Measurements from ENCODE around the gene WDFY2. TPM values are rescaled to one million over a fixed set of nuclear protein-coding genes. Genes with fewer than 3 reads are reported as not detected.
A peak's percentile ranks its signal among the peaks of the same experiment; 100 is the strongest.

Gene WDFY2
- total RNA-seq, 2 donors from 2014 or later: 25.7 to 31.9 TPM

DNA sequence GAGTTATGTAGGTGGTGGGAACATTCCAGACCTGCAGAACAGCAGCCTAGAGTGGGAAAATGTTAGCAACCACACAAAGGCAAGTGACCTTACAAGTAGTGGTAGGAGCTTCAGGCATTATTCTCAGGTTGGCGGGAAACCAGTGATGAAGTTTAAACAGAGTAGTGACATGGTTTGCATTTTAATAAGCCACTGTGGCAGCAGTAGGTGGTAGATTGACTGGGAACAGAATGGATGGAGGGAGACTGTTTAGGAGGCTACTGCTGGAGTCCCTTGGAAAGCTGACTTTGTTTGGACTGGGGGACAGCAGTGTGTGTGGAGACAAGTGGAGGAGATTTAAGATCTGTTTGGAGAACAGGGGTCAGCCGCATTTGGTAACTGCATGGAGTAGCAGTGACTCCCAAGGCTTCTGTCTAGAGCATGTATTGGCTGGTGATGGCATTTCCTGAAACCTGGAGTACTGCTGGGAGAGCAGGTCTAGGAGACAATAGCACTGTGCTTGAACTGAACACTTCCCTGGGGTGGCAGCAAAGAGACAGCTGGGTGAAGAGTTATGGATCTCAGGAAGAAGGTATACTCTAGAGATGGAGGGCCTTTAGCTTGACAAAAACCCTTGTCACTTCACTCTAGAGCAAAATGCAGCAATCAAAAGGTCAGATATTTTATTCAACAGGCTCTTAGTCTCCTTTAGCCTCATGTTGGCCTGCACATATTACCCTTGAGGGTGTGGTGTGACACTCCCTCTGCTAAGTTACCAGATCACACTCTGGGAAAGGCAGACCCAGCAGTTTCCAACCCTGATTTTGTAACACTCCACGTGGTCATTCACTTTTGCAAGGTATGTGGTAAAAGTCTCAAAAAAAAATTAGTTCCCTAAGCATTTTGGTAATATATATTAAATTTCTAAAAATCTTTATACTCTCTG, 149.4 kb downstream of the WDFY2 start:
- DNase-seq: peak in 1 of 4 donors; percentile 45
- no peak overlapping the region for H3K4me3 ChIP-seq
- intact Hi-C loops (cut with DNase I): no loop called here
- H3K4me1 ChIP-seq: peaks cover 53% of the 10 kb centered on the region
- no peak for ATAC-seq
- H3K9me3 ChIP-seq: no peaks in the 10 kb centered on the region
- no peaks in the 10 kb centered on the region for H3K27me3 ChIP-seq
- WGBS, 2 donors: 69% methylated on average over 3 of the region's 3 CpGs
- TF ChIP-seq, protein P1, sequence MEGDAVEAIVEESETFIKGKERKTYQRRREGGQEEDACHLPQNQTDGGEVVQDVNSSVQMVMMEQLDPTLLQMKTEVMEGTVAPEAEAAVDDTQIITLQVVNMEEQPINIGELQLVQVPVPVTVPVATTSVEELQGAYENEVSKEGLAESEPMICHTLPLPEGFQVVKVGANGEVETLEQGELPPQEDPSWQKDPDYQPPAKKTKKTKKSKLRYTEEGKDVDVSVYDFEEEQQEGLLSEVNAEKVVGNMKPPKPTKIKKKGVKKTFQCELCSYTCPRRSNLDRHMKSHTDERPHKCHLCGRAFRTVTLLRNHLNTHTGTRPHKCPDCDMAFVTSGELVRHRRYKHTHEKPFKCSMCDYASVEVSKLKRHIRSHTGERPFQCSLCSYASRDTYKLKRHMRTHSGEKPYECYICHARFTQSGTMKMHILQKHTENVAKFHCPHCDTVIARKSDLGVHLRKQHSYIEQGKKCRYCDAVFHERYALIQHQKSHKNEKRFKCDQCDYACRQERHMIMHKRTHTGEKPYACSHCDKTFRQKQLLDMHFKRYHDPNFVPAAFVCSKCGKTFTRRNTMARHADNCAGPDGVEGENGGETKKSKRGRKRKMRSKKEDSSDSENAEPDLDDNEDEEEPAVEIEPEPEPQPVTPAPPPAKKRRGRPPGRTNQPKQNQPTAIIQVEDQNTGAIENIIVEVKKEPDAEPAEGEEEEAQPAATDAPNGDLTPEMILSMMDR (IDR thresholded peaks at IDR 0.05): no peak
- no peak for TF ChIP-seq POLR2A (IDR thresholded peaks at IDR 0.05)
- H3K27ac ChIP-seq: peak overlapping the region in 1 of 4 donors; percentile 31
- H3K36me3 ChIP-seq (replicated peaks in 1 of 2; ENCODE audit: insufficient read depth in 1 of 2, low read depth in 2 of 2): no peaks in the 10 kb centered on the region

GRCh38 chr13:51734786-51735185, 150.5 kb downstream of the WDFY2 start:
- H3K9me3 ChIP-seq: no peaks in the 10 kb centered on the region
- no peaks in the 10 kb centered on the region for H3K36me3 ChIP-seq (replicated peaks in 1 of 2; ENCODE audit: insufficient read depth in 1 of 2, low read depth in 2 of 2)
- H3K27ac ChIP-seq: no peak overlapping the region
- no peaks in the 10 kb centered on the region for H3K27me3 ChIP-seq
- no peak for ATAC-seq
- peaks cover 53% of the 10 kb centered on the region for H3K4me1 ChIP-seq
- DNase-seq: no peak
- no peak overlapping the region for H3K4me3 ChIP-seq
- intact Hi-C loops (cut with DNase I): no loop called here
- TF ChIP-seq POLR2A (IDR thresholded peaks at IDR 0.05): no peak
- TF ChIP-seq, protein P1 (IDR thresholded peaks at IDR 0.05): no peak
- 86 to 89% methylated on average over 2 of the region's 2 CpGs for WGBS, 2 donors

DNA sequence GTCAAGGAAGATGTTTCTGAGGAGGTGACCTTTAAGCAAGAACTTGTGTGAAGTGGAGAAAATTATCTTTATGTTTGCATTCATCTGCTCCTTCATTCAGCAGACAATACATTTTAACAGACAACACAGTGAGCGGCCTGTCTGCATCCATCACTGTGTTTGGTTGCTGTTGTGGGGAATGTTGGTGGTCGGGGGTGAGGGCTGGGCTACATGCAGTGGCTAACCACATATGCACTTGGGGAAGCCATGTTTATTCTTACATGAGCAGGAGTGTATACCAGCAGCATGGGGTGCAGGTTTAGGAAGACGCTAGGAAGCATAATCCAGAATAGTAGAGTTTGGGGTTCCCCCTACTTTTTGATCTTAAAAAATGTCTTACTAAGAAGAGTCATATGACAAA, 153.3 kb downstream of the WDFY2 start:
- intact Hi-C loops (cut with DNase I): no loop called here
- H3K4me3 ChIP-seq: no peak overlapping the region
- H3K4me1 ChIP-seq: peaks cover 33% of the 10 kb centered on the region
- H3K27me3 ChIP-seq: no peaks in the 10 kb centered on the region
- WGBS, 2 donors: 80 to 90% methylated on average over 3 of the region's 3 CpGs
- no peaks in the 10 kb centered on the region for H3K36me3 ChIP-seq (replicated peaks in 1 of 2; ENCODE audit: insufficient read depth in 1 of 2, low read depth in 2 of 2)
- ATAC-seq: no peak
- no peaks in the 10 kb centered on the region for H3K9me3 ChIP-seq
- no peak for DNase-seq
- no peak overlapping the region for H3K27ac ChIP-seq
- TF ChIP-seq, protein P1 (IDR thresholded peaks at IDR 0.05): no peak
- no peak for TF ChIP-seq POLR2A (IDR thresholded peaks at IDR 0.05)

GRCh38 chr13:51738226-51738905, 154.1 kb downstream of the WDFY2 start:
- 94 to 95% methylated on average over 2 of the region's 2 CpGs for WGBS, 2 donors
- H3K9me3 ChIP-seq: no peaks in the 10 kb centered on the region
- intact Hi-C loops (cut with DNase I): no loop called here
- H3K27me3 ChIP-seq: no peaks in the 10 kb centered on the region
- no peaks in the 10 kb centered on the region for H3K36me3 ChIP-seq (replicated peaks in 1 of 2; ENCODE audit: insufficient read depth in 1 of 2, low read depth in 2 of 2)
- H3K4me1 ChIP-seq: peaks cover 29% of the 10 kb centered on the region
- no peak for TF ChIP-seq POLR2A (IDR thresholded peaks at IDR 0.05)
- TF ChIP-seq, protein P1 (IDR thresholded peaks at IDR 0.05): no peak
- H3K4me3 ChIP-seq: no peak overlapping the region
- DNase-seq (no peak), ATAC-seq (no peak)
- H3K27ac ChIP-seq: peak overlapping the region in 1 of 4 donors; percentile 1

Measured in body of pancreas (tissue), 4 donors.